ENCODE results near the gene C6orf52.

- TF ChIP-seq EZH2 (IDR thresholded peaks at IDR 0.05; ENCODE audit: insufficient read depth, low read length) (no peak), CTCF (IDR thresholded peaks at IDR 0.05; ENCODE audit: insufficient read depth, low read depth, low read length) (no peak)
Observed at GRCh38 chr6:10662742-10663141, 31.7 kb downstream of the C6orf52 start.
